SU-DHL-6 (cell line): Measurements from ENCODE around the gene PCSK9.

ENCODE experiments used
- CTCF ChIP-seq: fragments of 200-600 bp; sonication (generic); IDR thresholded peaks from one replicate; pipeline ENCODE4 v1.5.1; 2017; ENCODE audit warnings: antibody characterized with exemption, mild to moderate bottlenecking, low read length, moderate library complexity; ENCODE audit not compliant: insufficient read depth, poor library complexity, severe bottlenecking
- EZH2phosphoT487 ChIP-seq: fragments of 200-600 bp; sonication (generic), shearing (Covaris generic); conservative IDR thresholded peaks from 2 replicates; pipeline ENCODE4 v1.6.1; 2018; ENCODE audit warnings: mild to moderate bottlenecking, antibody characterized with exemption, low read length, moderate library complexity, mixed read lengths

GRCh38 chr1:55000110-55001085, 39.0 kb upstream of the PCSK9 start:
- TF ChIP-seq CTCF = no peak
- no peak for TF ChIP-seq EZH2phosphoT487
